ENCODE results near the gene RNGTT.

Gene RNGTT

DNA sequence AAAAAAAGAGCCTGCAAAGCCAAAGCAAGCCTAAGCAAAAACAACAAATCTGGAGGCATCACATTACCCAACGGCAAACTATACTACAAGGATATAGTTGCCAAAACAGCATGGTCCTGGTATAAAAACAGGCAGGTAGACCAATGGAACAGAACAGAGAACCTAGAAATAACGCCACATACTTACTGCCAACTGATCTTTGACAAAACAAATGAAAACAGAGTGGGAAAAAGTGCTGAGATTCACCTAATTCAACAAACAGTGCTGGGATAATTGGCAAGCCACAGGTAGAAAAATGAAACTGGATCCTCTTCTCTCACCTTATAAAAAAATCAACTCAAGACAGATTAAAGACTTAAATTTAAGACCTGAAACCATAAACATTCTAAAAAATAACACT is 291.8 kb downstream of the RNGTT start:
- Histone ChIP-seq H3K9me2 (replicated peaks; ENCODE audit: low read depth, low read length) (no peaks in the 10 kb centered on the region), H3K9me3 (ENCODE audit: insufficient read depth, low read depth, low read length) (peaks cover 22% of the 10 kb centered on the region; the same call in 1 of the 2 replicates), H3K4me3 (ENCODE audit: low read length, poor library complexity, severe bottlenecking) (no peak overlapping the region), H3F3A (ENCODE audit: low read depth) (no peaks in the 10 kb centered on the region), H3K9ac (ENCODE audit: low read depth, low read length, poor library complexity, severe bottlenecking) (no peak overlapping the region), H3K4me2 (ENCODE audit: low read depth, low read length, poor library complexity, severe bottlenecking) (no peak overlapping the region), H3K4me1 (ENCODE audit: insufficient read depth, low read length, poor library complexity, severe bottlenecking) (no peaks in the 10 kb centered on the region), H4K20me1 (ENCODE audit: insufficient read depth, low read length, poor library complexity, severe bottlenecking) (no peaks in the 10 kb centered on the region), H3K27me3 (ENCODE audit: insufficient read depth, low read length, poor library complexity, severe bottlenecking) (no peaks in the 10 kb centered on the region), H3K36me3 (ENCODE audit: insufficient read depth, low read length) (peaks cover 26% of the 10 kb centered on the region; the same call in 1 of the 2 replicates), H3K79me2 (ENCODE audit: insufficient read depth, low read length) (no peaks in the 10 kb centered on the region; the same call in 1 of the 2 replicates), H2AFZ (ENCODE audit: low read length) (no peak overlapping the region)
- TF ChIP-seq, protein P1, sequence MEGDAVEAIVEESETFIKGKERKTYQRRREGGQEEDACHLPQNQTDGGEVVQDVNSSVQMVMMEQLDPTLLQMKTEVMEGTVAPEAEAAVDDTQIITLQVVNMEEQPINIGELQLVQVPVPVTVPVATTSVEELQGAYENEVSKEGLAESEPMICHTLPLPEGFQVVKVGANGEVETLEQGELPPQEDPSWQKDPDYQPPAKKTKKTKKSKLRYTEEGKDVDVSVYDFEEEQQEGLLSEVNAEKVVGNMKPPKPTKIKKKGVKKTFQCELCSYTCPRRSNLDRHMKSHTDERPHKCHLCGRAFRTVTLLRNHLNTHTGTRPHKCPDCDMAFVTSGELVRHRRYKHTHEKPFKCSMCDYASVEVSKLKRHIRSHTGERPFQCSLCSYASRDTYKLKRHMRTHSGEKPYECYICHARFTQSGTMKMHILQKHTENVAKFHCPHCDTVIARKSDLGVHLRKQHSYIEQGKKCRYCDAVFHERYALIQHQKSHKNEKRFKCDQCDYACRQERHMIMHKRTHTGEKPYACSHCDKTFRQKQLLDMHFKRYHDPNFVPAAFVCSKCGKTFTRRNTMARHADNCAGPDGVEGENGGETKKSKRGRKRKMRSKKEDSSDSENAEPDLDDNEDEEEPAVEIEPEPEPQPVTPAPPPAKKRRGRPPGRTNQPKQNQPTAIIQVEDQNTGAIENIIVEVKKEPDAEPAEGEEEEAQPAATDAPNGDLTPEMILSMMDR (conservative IDR thresholded peaks at IDR 0.05; ENCODE audit: low read length): no peak
- no peak for TF ChIP-seq EZH2phosphoT487 (IDR thresholded peaks at IDR 0.05; ENCODE audit: borderline replicate concordance)

DNA sequence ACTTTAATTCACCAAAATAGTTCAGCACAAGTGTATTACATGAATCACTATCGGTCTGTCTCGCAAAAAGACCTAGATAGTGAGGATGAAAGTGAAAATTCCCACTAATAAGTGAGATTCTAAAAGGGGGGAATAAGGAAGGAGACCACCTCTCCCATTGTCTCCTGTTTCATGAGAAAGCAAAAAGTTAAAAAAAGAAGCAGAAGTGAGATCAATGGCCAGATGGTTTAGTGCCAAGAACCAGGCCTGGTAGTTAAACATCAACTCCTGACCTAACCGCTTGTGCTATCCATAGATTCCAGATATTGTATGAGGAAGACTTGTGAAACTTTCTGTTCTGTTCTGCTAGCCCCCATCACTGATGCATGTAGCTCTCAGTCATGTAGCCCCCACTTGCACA is 293.0 kb downstream of the RNGTT start:
- peaks cover 22% of the 10 kb centered on the region; the same call in 1 of the 2 replicates for H3K9me3 ChIP-seq (ENCODE audit: insufficient read depth, low read depth, low read length)
- H3K9me2 ChIP-seq (replicated peaks; ENCODE audit: low read depth, low read length): no peaks in the 10 kb centered on the region
- no peaks in the 10 kb centered on the region for H4K20me1 ChIP-seq (ENCODE audit: insufficient read depth, low read length, poor library complexity, severe bottlenecking)
- H3K27me3 ChIP-seq (ENCODE audit: insufficient read depth, low read length, poor library complexity, severe bottlenecking): no peaks in the 10 kb centered on the region
- no peak overlapping the region for H3K9ac ChIP-seq (ENCODE audit: low read depth, low read length, poor library complexity, severe bottlenecking)
- no peaks in the 10 kb centered on the region for H3F3A ChIP-seq (ENCODE audit: low read depth)
- no peak overlapping the region for H3K4me3 ChIP-seq (ENCODE audit: low read length, poor library complexity, severe bottlenecking)
- peaks cover 4% of the 10 kb centered on the region; the same call in 1 of the 2 replicates for H3K79me2 ChIP-seq (ENCODE audit: insufficient read depth, low read length)
- H3K4me1 ChIP-seq (ENCODE audit: insufficient read depth, low read length, poor library complexity, severe bottlenecking): no peaks in the 10 kb centered on the region
- TF ChIP-seq, protein P1 (conservative IDR thresholded peaks at IDR 0.05; ENCODE audit: low read length): no peak
- H3K36me3 ChIP-seq (ENCODE audit: insufficient read depth, low read length): peaks cover 26% of the 10 kb centered on the region; the same call in 1 of the 2 replicates
- no peak overlapping the region for H3K4me2 ChIP-seq (ENCODE audit: low read depth, low read length, poor library complexity, severe bottlenecking)
- no peak overlapping the region for H2AFZ ChIP-seq (ENCODE audit: low read length)

DNA sequence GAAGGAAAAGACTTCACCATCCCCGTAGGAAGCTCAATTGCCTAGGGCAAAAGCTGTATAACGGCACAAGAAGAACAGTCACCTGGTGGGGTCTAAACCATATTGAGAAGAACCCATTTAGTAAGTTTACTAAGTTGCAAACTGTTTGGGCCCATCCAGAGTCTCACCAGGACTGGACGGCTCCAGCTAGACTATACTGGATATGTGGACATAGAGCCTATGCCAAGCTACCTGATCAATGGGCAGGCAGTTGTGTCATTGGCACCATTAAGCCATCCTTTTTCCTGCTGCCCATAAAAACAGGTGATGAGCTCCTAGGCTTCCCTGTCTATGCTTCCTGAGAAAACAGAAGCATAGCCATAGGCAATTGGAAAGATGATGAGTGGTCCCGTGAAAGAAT is 293.9 kb downstream of the RNGTT start:
- Histone ChIP-seq H4K20me1 (ENCODE audit: insufficient read depth, low read length, poor library complexity, severe bottlenecking) (no peaks in the 10 kb centered on the region), H2AFZ (ENCODE audit: low read length) (no peak overlapping the region), H3K4me2 (ENCODE audit: low read depth, low read length, poor library complexity, severe bottlenecking) (no peak overlapping the region), H3K4me1 (ENCODE audit: insufficient read depth, low read length, poor library complexity, severe bottlenecking) (no peaks in the 10 kb centered on the region), H3K36me3 (ENCODE audit: insufficient read depth, low read length) (peaks cover 26% of the 10 kb centered on the region; the same call in 1 of the 2 replicates), H3K27me3 (ENCODE audit: insufficient read depth, low read length, poor library complexity, severe bottlenecking) (no peaks in the 10 kb centered on the region), H3K9me2 (replicated peaks; ENCODE audit: low read depth, low read length) (no peaks in the 10 kb centered on the region), H3K4me3 (ENCODE audit: low read length, poor library complexity, severe bottlenecking) (no peak overlapping the region), H3K9ac (ENCODE audit: low read depth, low read length, poor library complexity, severe bottlenecking) (no peak overlapping the region), H3K79me2 (ENCODE audit: insufficient read depth, low read length) (peaks cover 4% of the 10 kb centered on the region; the same call in 1 of the 2 replicates), H3F3A (ENCODE audit: low read depth) (no peaks in the 10 kb centered on the region), H3K9me3 (ENCODE audit: insufficient read depth, low read depth, low read length) (peaks cover 22% of the 10 kb centered on the region; the same call in 1 of the 2 replicates)
- no peak for TF ChIP-seq EZH2phosphoT487 (IDR thresholded peaks at IDR 0.05; ENCODE audit: borderline replicate concordance)
- TF ChIP-seq, protein P1 (conservative IDR thresholded peaks at IDR 0.05; ENCODE audit: low read length): no peak

Data from Loucy (cell line).